B cell (primary cell): ENCODE results near the gene STARD3. TPM values are rescaled to one million over a fixed set of nuclear protein-coding genes. Genes with fewer than 3 reads are reported as not detected.

Experiments
- ATAC-seq: fragments of 200-7000 bp; cut with Tn5 transposase; one replicate; pipeline ENCODE4 v1.10.0; 2021; ENCODE audit warnings: low read depth, mild to moderate bottlenecking, moderate number of reproducible peaks, moderate library complexity
- CTCF ChIA-PET: fragments of 350-600 bp; sonication (Branson Sonifier 250); formaldehyde crosslinking; loops from one replicate; lab custom pipeline; 2021; ENCODE audit warnings: antibody characterized with exemption, inconsistent platforms; lab: Charles Lee
- POLR2A ChIA-PET: fragments of 350-600 bp; sonication (Branson Sonifier 250); formaldehyde crosslinking; loops from one replicate; lab custom pipeline; 2021; ENCODE audit warnings: antibody characterized with exemption; lab: Charles Lee
- DNase-seq: peaks from one replicate; pipeline ENCODE4 v3.0.0; 2013
- H2AFZ ChIP-seq: 2 replicates; pipeline ENCODE4 v1.6.1; 2012; ENCODE audit warnings: mild to moderate bottlenecking, low read depth, low read length; ENCODE audit not compliant: insufficient read depth, poor library complexity, severe bottlenecking
- H3K27ac ChIP-seq, 2 donors: 1 replicate in 1 of 2; 2 replicates in 1 of 2; pipeline ENCODE4 v1.5.1; 2012 to 2013; ENCODE audit warnings: low read length in 2 of 2, mild to moderate bottlenecking in 2 of 2, moderate library complexity in 1 of 2
- H3K27me3 ChIP-seq, 4 experiments: fragments of 200-600 bp in 1 of 4; sonication (generic) in 1 of 4; replicated peaks in 1 of 4; 1 replicate in 2 of 4; 2 replicates in 2 of 4; pipeline versions ENCODE4 v1.6.1 to v1.7.0; 2013 to 2016; ENCODE audit warnings: low read length in 3 of 4, mild to moderate bottlenecking in 2 of 4, mixed read lengths in 1 of 4, moderate library complexity in 1 of 4; ENCODE audit not compliant: insufficient read depth in 4 of 4, control insufficient read depth in 3 of 4; ENCODE audit errors: control extremely low read depth in 1 of 4
- H3K36me3 ChIP-seq, 2 experiments: replicated peaks in 1 of 2; 1 replicate in 1 of 2; 2 replicates in 1 of 2; pipeline versions ENCODE4 v1.6.1 to v1.7.1; 2013; ENCODE audit warnings: low read length in 1 of 2; ENCODE audit not compliant: insufficient read depth in 2 of 2, control insufficient read depth in 1 of 2; ENCODE audit errors: control extremely low read depth in 1 of 2, extremely low read depth in 1 of 2
- H3K4me1 ChIP-seq, 2 donors: fragments of 200-600 bp in 1 of 2; sonication (generic) in 1 of 2; 1 replicate in 1 of 2; 2 replicates in 1 of 2; pipeline versions ENCODE4 v1.5.1 to v1.6.1; 2013 to 2017; ENCODE audit warnings: low read length in 2 of 2; ENCODE audit not compliant: control insufficient read depth in 2 of 2, insufficient read depth in 2 of 2
- H3K4me2 ChIP-seq: replicated peaks from 2 replicates; pipeline ENCODE3; 2012; ENCODE audit warnings: mild to moderate bottlenecking, low read depth, low read length; ENCODE audit not compliant: poor library complexity, severe bottlenecking
- H3K4me3 ChIP-seq, 5 experiments: fragments of 200-600 bp in 1 of 5; sonication (generic) in 1 of 5; 1 replicate in 3 of 5; 2 replicates in 2 of 5; pipeline versions ENCODE4 v1.5.1 to v1.7.0; 2011 to 2016; ENCODE audit warnings: low read length in 4 of 5, mild to moderate bottlenecking in 4 of 5, low read depth in 2 of 5, control low read depth in 1 of 5, moderate library complexity in 1 of 5; ENCODE audit not compliant: insufficient read depth in 1 of 5; ENCODE audit errors: control extremely low read depth in 1 of 5, extremely low read depth in 1 of 5
- H3K79me2 ChIP-seq: fragments of 200-600 bp; sonication (generic); one replicate; pipeline ENCODE4 v1.6.0; 2016; ENCODE audit warnings: low read length; ENCODE audit not compliant: control insufficient read depth, insufficient read depth
- H3K9ac ChIP-seq: fragments of 200-600 bp; sonication (generic); 2 replicates; pipeline ENCODE4 v1.6.1; 2017; ENCODE audit warnings: mild to moderate bottlenecking, low read length, moderate library complexity
- H3K9me3 ChIP-seq, 3 donors: one replicate each; pipeline versions ENCODE4 v1.6.1 to v1.7.1; 2013; ENCODE audit warnings: low read length in 2 of 3; ENCODE audit not compliant: control insufficient read depth in 2 of 3, insufficient read depth in 1 of 3; ENCODE audit errors: control extremely low read depth in 1 of 3
- H4K20me1 ChIP-seq: 2 replicates; pipeline ENCODE4 v1.6.0; 2012; ENCODE audit warnings: mild to moderate bottlenecking, low read length; ENCODE audit not compliant: insufficient read depth, control insufficient read depth, poor library complexity, severe bottlenecking
- H3K27ac Mint-ChIP-seq: one replicate; pipeline ENCODE4 v1.8.0; 2021; ENCODE audit warnings: mixed read lengths
- H3K27me3 Mint-ChIP-seq: one replicate; pipeline ENCODE4 v1.8.0; 2021; ENCODE audit warnings: mixed read lengths
- H3K4me1 Mint-ChIP-seq: one replicate; pipeline ENCODE4 v1.8.0; 2021; ENCODE audit warnings: mixed read lengths
- H3K4me3 Mint-ChIP-seq: one replicate; pipeline ENCODE4 v1.8.0; 2021; ENCODE audit warnings: mixed read lengths
- H3K9me3 Mint-ChIP-seq: one replicate; pipeline ENCODE4 v1.8.0; 2022; ENCODE audit warnings: mixed read lengths; ENCODE audit not compliant: insufficient read depth
- EZH2 ChIP-seq: IDR thresholded peaks from 2 replicates; pipeline ENCODE4 v1.6.1; 2012; ENCODE audit warnings: borderline replicate concordance, low read depth, mild to moderate bottlenecking, moderate library complexity, low read length; ENCODE audit not compliant: insufficient read depth, poor library complexity, severe bottlenecking
- WGBS: methylation state at CpG from one replicate; pipeline ENCODE4 v1.1.5; 2013; ENCODE audit warnings: missing lambda C conversion rate; ENCODE audit not compliant: insufficient coverage; 5-methylcytosine and 5-hydroxymethylcytosine counted together
- intact Hi-C: fragments of 100-400 bp; cut with micrococcal nuclease; formaldehyde crosslinking; loops from one replicate; pipeline ENCODE4 v1.10.0; 2022
- polyA plus RNA-seq: library from polyadenylated mRNA; depleted of rRNA; stranded (reverse); fragments of >200 nt; gene quantifications from 2 replicates; pipeline ENCODE4 v1.2.3, GENCODE V29; 2012
- total RNA-seq, 2 donors: library from RNA; stranded (reverse); fragments of 120-200 nt in 1 of 2; gene quantifications; 1 replicate in 1 of 2; 2 replicates in 1 of 2; pipeline versions ENCODE4 v1.2.3 to v1.2.4, GENCODE V29; 2013 to 2022
- TF ChIP-seq, protein P1 (sequence below): fragments of 200-600 bp; IDR thresholded peaks from one replicate; pipeline ENCODE4 v1.8.0; 2022; ENCODE audit warnings: antibody characterized with exemption, mild to moderate bottlenecking

The STARD3 gene
- total and polyA plus RNA-seq, 2 donors (not counting 1 experiment from before 2014, with no cell fraction given), result 93.1 to 231 TPM

DNA sequence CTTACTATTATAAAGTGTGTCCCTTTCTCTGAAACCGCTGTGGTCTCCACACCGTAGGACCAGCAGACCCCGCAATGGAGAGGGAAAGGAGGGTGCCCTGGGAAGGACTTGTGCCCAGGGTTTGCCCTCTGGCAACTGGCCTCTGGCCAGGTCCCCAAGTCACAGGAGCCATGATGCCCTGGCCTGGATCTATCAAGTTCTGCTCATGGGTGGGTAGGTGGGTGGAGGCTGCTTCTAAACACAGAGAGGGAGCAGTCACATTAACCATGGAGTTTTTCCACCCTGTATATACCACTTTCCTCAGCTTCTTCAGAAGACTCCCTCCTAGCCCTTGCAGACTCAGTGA, 19.9 kb upstream of the STARD3 start:
- Histone ChIP-seq H4K20me1 (no peaks in the 10 kb centered on the region), H3K79me2 (no peaks in the 10 kb centered on the region), H3K27ac (no peak overlapping the region), H3K4me2 (peak overlapping the region; percentile 97), H3K9me3 (peaks cover 0 to 4% (median 0%) of the 10 kb centered on the region in 3 donors), H2AFZ (peak overlapping the region; percentile 75), H3K4me3 (peak overlapping the region in 4 of 5 experiments; percentile 33 to 73 (median 56)), H3K36me3 (no peaks in the 10 kb centered on the region), H3K9ac (peak overlapping the region; percentile 67), H3K27me3 (peaks cover 0 to 23% (median 0%) of the 10 kb centered on the region in 4 experiments), H3K4me1 (peaks cover 9 to 28% of the 10 kb centered on the region in 2 donors)
- Mint-ChIP-seq H3K4me3 (peak overlapping the region; percentile 71), H3K27ac (no peak overlapping the region), H3K27me3 (peaks cover 13% of the 10 kb centered on the region), H3K4me1 (peaks cover 15% of the 10 kb centered on the region), H3K9me3 (no peaks in the 10 kb centered on the region)
- POLR2A ChIA-PET, result no interaction called here
- TF ChIP-seq, protein P1, sequence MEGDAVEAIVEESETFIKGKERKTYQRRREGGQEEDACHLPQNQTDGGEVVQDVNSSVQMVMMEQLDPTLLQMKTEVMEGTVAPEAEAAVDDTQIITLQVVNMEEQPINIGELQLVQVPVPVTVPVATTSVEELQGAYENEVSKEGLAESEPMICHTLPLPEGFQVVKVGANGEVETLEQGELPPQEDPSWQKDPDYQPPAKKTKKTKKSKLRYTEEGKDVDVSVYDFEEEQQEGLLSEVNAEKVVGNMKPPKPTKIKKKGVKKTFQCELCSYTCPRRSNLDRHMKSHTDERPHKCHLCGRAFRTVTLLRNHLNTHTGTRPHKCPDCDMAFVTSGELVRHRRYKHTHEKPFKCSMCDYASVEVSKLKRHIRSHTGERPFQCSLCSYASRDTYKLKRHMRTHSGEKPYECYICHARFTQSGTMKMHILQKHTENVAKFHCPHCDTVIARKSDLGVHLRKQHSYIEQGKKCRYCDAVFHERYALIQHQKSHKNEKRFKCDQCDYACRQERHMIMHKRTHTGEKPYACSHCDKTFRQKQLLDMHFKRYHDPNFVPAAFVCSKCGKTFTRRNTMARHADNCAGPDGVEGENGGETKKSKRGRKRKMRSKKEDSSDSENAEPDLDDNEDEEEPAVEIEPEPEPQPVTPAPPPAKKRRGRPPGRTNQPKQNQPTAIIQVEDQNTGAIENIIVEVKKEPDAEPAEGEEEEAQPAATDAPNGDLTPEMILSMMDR, result no peak
- no peak for TF ChIP-seq EZH2
- DNase-seq (no peak), ATAC-seq (no peak)
- CTCF ChIA-PET, result interaction anchor here (0.8 to 13.0 kb wide), 2 partner anchors 12 to 67 kb away, joined by 3 to 262 read pairs; no protein-coding TSS in a partner anchor
- intact Hi-C loops, result no loop called here
- 80% methylated on average over 3 of the region's 3 CpGs for WGBS

DNA sequence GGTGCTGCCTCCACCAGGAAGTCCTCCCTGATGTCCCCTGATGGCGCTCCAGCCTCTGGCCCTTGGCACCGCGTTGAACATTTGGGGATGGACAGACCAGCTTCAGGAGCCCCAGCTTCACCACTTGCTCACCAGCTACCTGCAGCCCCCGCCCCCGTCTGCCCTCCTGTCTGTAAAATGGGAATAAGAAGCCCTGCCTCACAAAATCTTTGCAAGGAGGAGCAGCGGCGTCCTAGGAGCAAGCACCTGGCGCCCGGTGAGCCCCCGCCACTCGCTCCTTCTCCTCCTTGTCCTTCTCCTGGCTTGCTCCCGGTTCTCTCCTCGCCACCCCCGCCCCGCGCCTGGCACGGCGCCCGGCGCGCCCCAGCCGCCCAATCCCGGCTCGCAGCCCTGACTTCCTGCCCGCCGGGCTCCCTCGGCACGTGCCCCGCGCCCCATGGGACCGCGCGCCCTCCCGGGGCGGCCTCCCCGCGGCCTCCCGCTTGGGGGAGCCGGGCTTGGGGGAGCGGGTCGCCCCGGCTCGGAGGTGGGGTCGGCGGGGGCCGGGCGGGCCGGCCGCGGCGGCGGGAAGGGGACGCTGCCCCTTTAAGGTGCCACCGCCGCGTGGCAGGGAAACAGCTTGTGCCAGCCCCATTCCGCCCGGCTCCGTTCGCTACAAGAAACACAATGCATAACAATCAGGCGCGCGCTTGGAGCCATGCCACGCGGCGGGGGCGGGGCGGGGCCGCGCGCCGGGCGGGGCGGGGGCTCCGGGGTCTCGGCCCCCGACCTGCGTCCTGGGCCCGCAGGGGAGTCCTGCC, 19.3 kb upstream of the STARD3 start:
- Histone ChIP-seq H3K27ac (no peak overlapping the region), H3K4me2 (peak overlapping the region; percentile 97), H3K27me3 (peaks cover 0 to 18% (median 0%) of the 10 kb centered on the region in 4 experiments), H3K36me3 (no peaks in the 10 kb centered on the region), H3K4me1 (peaks cover 13 to 33% of the 10 kb centered on the region in 2 donors), H3K9ac (peak overlapping the region; percentile 67), H2AFZ (peak overlapping the region; percentile 75), H3K79me2 (no peaks in the 10 kb centered on the region), H4K20me1 (no peaks in the 10 kb centered on the region), H3K4me3 (peak overlapping the region in 4 of 5 experiments; percentile 45 to 73 (median 56)), H3K9me3 (no peaks in the 10 kb centered on the region)
- 2% methylated on average over 79 of the region's 79 CpGs for WGBS
- DNase-seq (peak; percentile 73), ATAC-seq (peak; percentile 57)
- intact Hi-C loops, result no loop called here
- CTCF ChIA-PET, result interaction anchor here (0.8 to 13.0 kb wide), 5 partner anchors 12 to 114 kb away, joined by 3 to 262 read pairs (median 51); partner anchors contain the start of gene MIEN1
- Mint-ChIP-seq H3K27ac (peak overlapping the region; percentile 50), H3K27me3 (peaks cover 13% of the 10 kb centered on the region), H3K4me3 (peak overlapping the region; percentile 88), H3K4me1 (peaks cover 19% of the 10 kb centered on the region), H3K9me3 (no peaks in the 10 kb centered on the region)
- POLR2A ChIA-PET, result interaction anchor here (0.6 kb wide), 1 partner anchor 276 kb away, joined by 5 read pairs; no protein-coding TSS in a partner anchor
- TF ChIP-seq, protein P1, result no peak
- TF ChIP-seq EZH2, result no peak
